Prostate gland (tissue), 2 donors: ENCODE data around the gene SKIDA1. TPM values are rescaled to one million over a fixed set of nuclear protein-coding genes. Genes with fewer than 3 reads are reported as not detected.

Experiments used
- DNase-seq: peaks from one replicate; pipeline ENCODE4 v3.0.0-alpha.2; 2019; ENCODE audit warnings: low spot score
- H3K27ac ChIP-seq, 2 donors: fragments of 200-600 bp; sonication (generic); 2 replicates each; pipeline ENCODE4 v1.5.1; 2017 to 2019
- H3K27me3 ChIP-seq: fragments of 200-600 bp; sonication (generic); replicated peaks from 2 replicates; pipeline ENCODE4 v1.5.1; 2019; ENCODE audit not compliant: insufficient read depth
- H3K36me3 ChIP-seq, 2 donors: fragments of 200-600 bp; sonication (generic); 1 replicate in 1 of 2; 2 replicates in 1 of 2; pipeline versions ENCODE4 v1.5.1 to v1.8.1; 2017 to 2019
- H3K4me1 ChIP-seq: fragments of 200-600 bp; sonication (generic); replicated peaks from 2 replicates; pipeline ENCODE4 v1.5.1; 2019
- H3K4me3 ChIP-seq, 2 donors: fragments of 200-600 bp; sonication (generic); 2 replicates each; pipeline ENCODE4 v1.5.1; 2017 to 2019
- H3K9me3 ChIP-seq: fragments of 200-600 bp; sonication (generic); 2 replicates; pipeline ENCODE4 v1.5.1; 2017
- CTCF ChIP-seq, 4 experiments: fragments of 200-600 bp in 2 of 4; fragments of 450-650 bp in 2 of 4; sonication (generic) in 2 of 4; IDR thresholded peaks; 1 replicate in 3 of 4; 2 replicates in 1 of 4; pipeline ENCODE4 v1.5.1; 2016 to 2019; ENCODE audit warnings: antibody characterized with exemption in 4 of 4, mild to moderate bottlenecking in 2 of 4, moderate library complexity in 2 of 4
- POLR2A ChIP-seq: fragments of 450-650 bp; IDR thresholded peaks from one replicate; pipeline ENCODE4 v1.6.1; 2016; ENCODE audit warnings: antibody characterized with exemption, mild to moderate bottlenecking
- POLR2AphosphoS5 ChIP-seq: sonication (generic); formaldehyde crosslinking; IDR thresholded peaks from one replicate; pipeline ENCODE4 v1.6.1; 2017; ENCODE audit warnings: antibody characterized with exemption
- WGBS: methylation state at CpG from one replicate; pipeline ENCODE4 v1.1.5; 2018; 5-methylcytosine and 5-hydroxymethylcytosine counted together
- intact Hi-C: fragments of 100-400 bp; cut with DNase I; formaldehyde crosslinking; loops from one replicate; pipeline ENCODE4 v1.14.2; 2022
- total RNA-seq, 2 donors: library from RNA; depleted of rRNA; stranded (reverse); fragments of >200 nt; gene quantifications; one replicate each; pipeline ENCODE4 v1.1.0, GENCODE V29; 2016

The SKIDA1 gene
- total RNA-seq, 2 donors from 2014 or later = 1.5 to 4.3 TPM

- peak overlapping the region; percentile 45 to 52 for H3K4me3 ChIP-seq
- no peak for DNase-seq
- WGBS = 14% methylated on average over 11 of the region's 11 CpGs
- no peaks in the 10 kb centered on the region for H3K4me1 ChIP-seq
- H3K9me3 ChIP-seq = no peaks in the 10 kb centered on the region
- no peaks in the 10 kb centered on the region for H3K27me3 ChIP-seq
- TF ChIP-seq POLR2A (no peak), CTCF (IDR thresholded peaks at IDR 0.05) (no peak), POLR2AphosphoS5 (no peak)
- H3K36me3 ChIP-seq = no peaks in the 10 kb centered on the region
- intact Hi-C loops = no loop called here
- peak overlapping the region; percentile 80 to 81 for H3K27ac ChIP-seq
Measured at GRCh38 chr10:21519397-21519933, 6.0 kb downstream of the SKIDA1 start.

- DNase-seq = no peak
- TF ChIP-seq POLR2AphosphoS5 (no peak), POLR2A (no peak), CTCF (IDR thresholded peaks at IDR 0.05) (no peak)
- Histone ChIP-seq H3K27ac (peak overlapping the region; percentile 80 to 81), H3K36me3 (no peaks in the 10 kb centered on the region), H3K4me1 (no peaks in the 10 kb centered on the region), H3K4me3 (peak overlapping the region; percentile 45 to 52), H3K27me3 (no peaks in the 10 kb centered on the region), H3K9me3 (no peaks in the 10 kb centered on the region)
- WGBS = 13% methylated on average over 16 of the region's 16 CpGs
- intact Hi-C loops = no loop called here
Measured at GRCh38 chr10:21518641-21519396, 6.7 kb downstream of the SKIDA1 start.

- peak overlapping the region; percentile 45 to 52 for H3K4me3 ChIP-seq
- DNase-seq = peak; percentile 52
- intact Hi-C loops = no loop called here
- TF ChIP-seq CTCF (IDR thresholded peaks at IDR 0.05) (no peak), POLR2A (no peak), POLR2AphosphoS5 (peak; percentile 60)
- no peaks in the 10 kb centered on the region for H3K27me3 ChIP-seq
- 5% methylated on average over 13 of the region's 13 CpGs for WGBS
- peak overlapping the region; percentile 80 to 81 for H3K27ac ChIP-seq
- H3K9me3 ChIP-seq = no peaks in the 10 kb centered on the region
- no peaks in the 10 kb centered on the region for H3K4me1 ChIP-seq
- H3K36me3 ChIP-seq = no peaks in the 10 kb centered on the region
Measured at GRCh38 chr10:21518149-21518640, 7.3 kb downstream of the SKIDA1 start.

GRCh38 chr10:21517134-21518031, 8.1 kb downstream of the SKIDA1 start:
- no peaks in the 10 kb centered on the region for H3K27me3 ChIP-seq
- H3K4me1 ChIP-seq = no peaks in the 10 kb centered on the region
- H3K9me3 ChIP-seq = no peaks in the 10 kb centered on the region
- peak overlapping the region; percentile 45 to 52 for H3K4me3 ChIP-seq
- DNase-seq = peak; percentile 62
- under 1% methylated on average over 52 of the region's 73 CpGs for WGBS
- intact Hi-C loops = no loop called here
- H3K36me3 ChIP-seq = no peaks in the 10 kb centered on the region
- TF ChIP-seq POLR2AphosphoS5 (no peak), CTCF (IDR thresholded peaks at IDR 0.05) (peak in 1 of 4 experiments; percentile 8), POLR2A (peak; percentile 9)
- peak overlapping the region; percentile 80 to 81 for H3K27ac ChIP-seq
